Liver (tissue), 3 donors: Measurements from ENCODE around the gene TRIM42.

Experiments used
- GABPA ChIP-seq, 2 donors: IDR thresholded peaks in 1 of 2; conservative IDR thresholded peaks in 1 of 2; 2 replicates each; pipeline ENCODE4 v1.6.1; 2016; ENCODE audit warnings: antibody characterized with exemption in 2 of 2, mild to moderate bottlenecking in 1 of 2, moderate library complexity in 1 of 2
- HNF4G ChIP-seq: IDR thresholded peaks from 2 replicates; pipeline ENCODE4 v1.6.1; 2016; ENCODE audit warnings: antibody characterized with exemption
- JUND ChIP-seq, 2 donors: IDR thresholded peaks; 2 replicates each; pipeline ENCODE4 v1.6.1; 2016; ENCODE audit warnings: antibody characterized with exemption in 2 of 2
- NR2F2 ChIP-seq: IDR thresholded peaks from 2 replicates; pipeline ENCODE4 v1.6.1; 2016; ENCODE audit warnings: antibody characterized with exemption
- RAD21 ChIP-seq, 2 donors: IDR thresholded peaks; 2 replicates each; pipeline ENCODE4 v1.6.1; 2016; ENCODE audit warnings: antibody characterized with exemption in 2 of 2, mild to moderate bottlenecking in 2 of 2
- RXRA ChIP-seq, 2 donors: IDR thresholded peaks; 2 replicates each; pipeline ENCODE4 v1.6.1; 2017 to 2018; ENCODE audit warnings: antibody characterized with exemption in 2 of 2, mild to moderate bottlenecking in 1 of 2
- SP1 ChIP-seq: IDR thresholded peaks from 2 replicates; pipeline ENCODE4 v1.6.1; 2018; ENCODE audit warnings: antibody characterized with exemption, mild to moderate bottlenecking
- TAF1 ChIP-seq: conservative IDR thresholded peaks from 2 replicates; pipeline ENCODE4 v1.6.1; 2016; ENCODE audit warnings: antibody characterized with exemption, mild to moderate bottlenecking
- YY1 ChIP-seq: IDR thresholded peaks from 2 replicates; pipeline ENCODE4 v1.6.1; 2016; ENCODE audit warnings: antibody characterized with exemption, mild to moderate bottlenecking
- TF ChIP-seq, protein P1 (sequence below): fragments of 150-350 bp; IDR thresholded peaks from 2 replicates; pipeline ENCODE4 v1.5.1; 2017; ENCODE audit warnings: improper control_type of control experiment, low read depth, low read length; ENCODE audit not compliant: missing input control
- TF ChIP-seq, protein P2 (sequence below): IDR thresholded peaks from 2 replicates; pipeline ENCODE4 v1.6.1; 2016; ENCODE audit warnings: antibody characterized with exemption
- TF ChIP-seq, protein P3 (sequence below): IDR thresholded peaks from 2 replicates; pipeline ENCODE4 v1.6.1; 2016; ENCODE audit warnings: antibody characterized with exemption, mild to moderate bottlenecking
- TF ChIP-seq, protein P4 (sequence below): IDR thresholded peaks from 2 replicates; pipeline ENCODE4 v1.6.1; 2016; ENCODE audit warnings: antibody characterized with exemption
- TF ChIP-seq, protein P5 (sequence below): IDR thresholded peaks from 2 replicates; pipeline ENCODE4 v1.6.1; 2016; ENCODE audit warnings: antibody characterized with exemption
- donor health status: healthy.
- donor health status: healthy.

DNA sequence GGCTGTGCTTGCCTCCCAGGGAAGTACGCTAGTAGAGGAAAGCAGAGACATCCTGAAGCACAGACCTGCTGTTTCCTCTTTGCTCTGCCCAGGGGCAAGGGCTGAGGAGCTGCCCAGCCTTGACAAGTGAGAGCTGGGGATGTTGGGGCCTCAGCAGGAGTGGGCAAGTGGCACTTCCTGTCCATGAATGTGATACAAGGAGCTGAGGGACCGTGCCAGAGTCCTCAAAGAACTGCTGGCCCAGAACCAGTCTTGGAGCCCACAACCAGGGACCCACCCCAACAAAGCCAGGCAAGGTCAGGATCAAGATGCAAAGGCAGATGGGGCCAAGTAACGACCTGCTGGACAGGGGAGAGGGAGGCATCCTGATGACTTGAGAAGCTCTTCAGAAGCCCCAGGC, 70.3 kb downstream of the TRIM42 start:
- TF ChIP-seq RAD21 (IDR thresholded peaks at IDR 0.05) (no peak), TAF1 (no peak), JUND (IDR thresholded peaks at IDR 0.05) (no peak), NR2F2 (no peak), HNF4G (no peak), SP1 (no peak), RXRA (IDR thresholded peaks at IDR 0.05) (no peak), YY1 (no peak), GABPA (IDR thresholded peaks at IDR 0.05 in 1 of 2, conservative IDR thresholded peaks at IDR 0.05 in 1 of 2) (no peak)
- TF ChIP-seq, protein P1, sequence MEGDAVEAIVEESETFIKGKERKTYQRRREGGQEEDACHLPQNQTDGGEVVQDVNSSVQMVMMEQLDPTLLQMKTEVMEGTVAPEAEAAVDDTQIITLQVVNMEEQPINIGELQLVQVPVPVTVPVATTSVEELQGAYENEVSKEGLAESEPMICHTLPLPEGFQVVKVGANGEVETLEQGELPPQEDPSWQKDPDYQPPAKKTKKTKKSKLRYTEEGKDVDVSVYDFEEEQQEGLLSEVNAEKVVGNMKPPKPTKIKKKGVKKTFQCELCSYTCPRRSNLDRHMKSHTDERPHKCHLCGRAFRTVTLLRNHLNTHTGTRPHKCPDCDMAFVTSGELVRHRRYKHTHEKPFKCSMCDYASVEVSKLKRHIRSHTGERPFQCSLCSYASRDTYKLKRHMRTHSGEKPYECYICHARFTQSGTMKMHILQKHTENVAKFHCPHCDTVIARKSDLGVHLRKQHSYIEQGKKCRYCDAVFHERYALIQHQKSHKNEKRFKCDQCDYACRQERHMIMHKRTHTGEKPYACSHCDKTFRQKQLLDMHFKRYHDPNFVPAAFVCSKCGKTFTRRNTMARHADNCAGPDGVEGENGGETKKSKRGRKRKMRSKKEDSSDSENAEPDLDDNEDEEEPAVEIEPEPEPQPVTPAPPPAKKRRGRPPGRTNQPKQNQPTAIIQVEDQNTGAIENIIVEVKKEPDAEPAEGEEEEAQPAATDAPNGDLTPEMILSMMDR = no peak
- TF ChIP-seq, protein P2, sequence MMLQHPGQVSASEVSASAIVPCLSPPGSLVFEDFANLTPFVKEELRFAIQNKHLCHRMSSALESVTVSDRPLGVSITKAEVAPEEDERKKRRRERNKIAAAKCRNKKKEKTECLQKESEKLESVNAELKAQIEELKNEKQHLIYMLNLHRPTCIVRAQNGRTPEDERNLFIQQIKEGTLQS = no peak
- TF ChIP-seq, protein P3, sequence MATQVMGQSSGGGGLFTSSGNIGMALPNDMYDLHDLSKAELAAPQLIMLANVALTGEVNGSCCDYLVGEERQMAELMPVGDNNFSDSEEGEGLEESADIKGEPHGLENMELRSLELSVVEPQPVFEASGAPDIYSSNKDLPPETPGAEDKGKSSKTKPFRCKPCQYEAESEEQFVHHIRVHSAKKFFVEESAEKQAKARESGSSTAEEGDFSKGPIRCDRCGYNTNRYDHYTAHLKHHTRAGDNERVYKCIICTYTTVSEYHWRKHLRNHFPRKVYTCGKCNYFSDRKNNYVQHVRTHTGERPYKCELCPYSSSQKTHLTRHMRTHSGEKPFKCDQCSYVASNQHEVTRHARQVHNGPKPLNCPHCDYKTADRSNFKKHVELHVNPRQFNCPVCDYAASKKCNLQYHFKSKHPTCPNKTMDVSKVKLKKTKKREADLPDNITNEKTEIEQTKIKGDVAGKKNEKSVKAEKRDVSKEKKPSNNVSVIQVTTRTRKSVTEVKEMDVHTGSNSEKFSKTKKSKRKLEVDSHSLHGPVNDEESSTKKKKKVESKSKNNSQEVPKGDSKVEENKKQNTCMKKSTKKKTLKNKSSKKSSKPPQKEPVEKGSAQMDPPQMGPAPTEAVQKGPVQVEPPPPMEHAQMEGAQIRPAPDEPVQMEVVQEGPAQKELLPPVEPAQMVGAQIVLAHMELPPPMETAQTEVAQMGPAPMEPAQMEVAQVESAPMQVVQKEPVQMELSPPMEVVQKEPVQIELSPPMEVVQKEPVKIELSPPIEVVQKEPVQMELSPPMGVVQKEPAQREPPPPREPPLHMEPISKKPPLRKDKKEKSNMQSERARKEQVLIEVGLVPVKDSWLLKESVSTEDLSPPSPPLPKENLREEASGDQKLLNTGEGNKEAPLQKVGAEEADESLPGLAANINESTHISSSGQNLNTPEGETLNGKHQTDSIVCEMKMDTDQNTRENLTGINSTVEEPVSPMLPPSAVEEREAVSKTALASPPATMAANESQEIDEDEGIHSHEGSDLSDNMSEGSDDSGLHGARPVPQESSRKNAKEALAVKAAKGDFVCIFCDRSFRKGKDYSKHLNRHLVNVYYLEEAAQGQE = no peak
- TF ChIP-seq, protein P4, sequence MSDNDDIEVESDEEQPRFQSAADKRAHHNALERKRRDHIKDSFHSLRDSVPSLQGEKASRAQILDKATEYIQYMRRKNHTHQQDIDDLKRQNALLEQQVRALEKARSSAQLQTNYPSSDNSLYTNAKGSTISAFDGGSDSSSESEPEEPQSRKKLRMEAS = no peak
- TF ChIP-seq, protein P5, sequence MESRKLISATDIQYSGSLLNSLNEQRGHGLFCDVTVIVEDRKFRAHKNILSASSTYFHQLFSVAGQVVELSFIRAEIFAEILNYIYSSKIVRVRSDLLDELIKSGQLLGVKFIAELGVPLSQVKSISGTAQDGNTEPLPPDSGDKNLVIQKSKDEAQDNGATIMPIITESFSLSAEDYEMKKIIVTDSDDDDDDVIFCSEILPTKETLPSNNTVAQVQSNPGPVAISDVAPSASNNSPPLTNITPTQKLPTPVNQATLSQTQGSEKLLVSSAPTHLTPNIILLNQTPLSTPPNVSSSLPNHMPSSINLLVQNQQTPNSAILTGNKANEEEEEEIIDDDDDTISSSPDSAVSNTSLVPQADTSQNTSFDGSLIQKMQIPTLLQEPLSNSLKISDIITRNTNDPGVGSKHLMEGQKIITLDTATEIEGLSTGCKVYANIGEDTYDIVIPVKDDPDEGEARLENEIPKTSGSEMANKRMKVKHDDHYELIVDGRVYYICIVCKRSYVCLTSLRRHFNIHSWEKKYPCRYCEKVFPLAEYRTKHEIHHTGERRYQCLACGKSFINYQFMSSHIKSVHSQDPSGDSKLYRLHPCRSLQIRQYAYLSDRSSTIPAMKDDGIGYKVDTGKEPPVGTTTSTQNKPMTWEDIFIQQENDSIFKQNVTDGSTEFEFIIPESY = no peak
